Right ventricle myocardium superior (tissue), 1 donor: ENCODE measurements around the gene IL37. TPM values are rescaled to one million over a fixed set of nuclear protein-coding genes. Genes with fewer than 3 reads are reported as not detected.

Source experiments
- ATAC-seq: fragments of 200-7000 bp; cut with Tn5 transposase; one replicate; pipeline ENCODE4 v1.9.1; 2020; ENCODE audit warnings: mild to moderate bottlenecking; ENCODE audit not compliant: poor library complexity
- DNase-seq: peaks from one replicate; pipeline ENCODE4 v3.0.0-alpha.2; 2020
- intact Hi-C: fragments of 100-400 bp; cut with DNase I; formaldehyde crosslinking; loops from one replicate; pipeline ENCODE4 v1.11.2; 2022
- long read RNA-seq: library from polyadenylated mRNA; unstranded; transcript quantifications from one replicate; pipeline ENCODE4 v2.0.0, GENCODE V29; 2021
- total RNA-seq: library from RNA; stranded (reverse); fragmentation: NEBNext Ultra II Directional; extraction: Animal tissue kit (Norgen Biotek cat#: 25700); gene quantifications from one replicate; pipeline ENCODE4 v1.2.1, GENCODE V29; 2021
- donor health status: DM: no; HTN: yes; CAD: no; lungs with severe emphysema.

Gene IL37
- not detected for total RNA-seq
- long read RNA-seq, result 0 reads

GRCh38 chr2:112910865-112911264 lies at the start of gene IL37:
IL37 (plus strand) TSS chr2:112911165; CDS start chr2:112913013, 1,848 bp downstream.
- DNase-seq (no peak), ATAC-seq (no peak)
- intact Hi-C loops, result no loop called here

GRCh38 chr2:112864072-112864471 lies 46.9 kb upstream of the IL37 start:
- intact Hi-C loops, result no loop called here
- ATAC-seq (no peak), DNase-seq (no peak)

GRCh38 chr2:112866128-112866835 lies 44.7 kb upstream of the IL37 start:
- intact Hi-C loops, result no loop called here
- no peak for ATAC-seq
- no peak for DNase-seq

- no peak for ATAC-seq
- no peak for DNase-seq
- intact Hi-C loops, result no loop called here
Observed at GRCh38 chr2:112867701-112868631, 43.0 kb upstream of the IL37 start.

GRCh38 chr2:112869258-112869842 lies 41.6 kb upstream of the IL37 start:
- intact Hi-C loops, result no loop called here
- DNase-seq (peak; percentile 85), ATAC-seq (peak; percentile 71)

GRCh38 chr2:112870841-112871835 lies 39.8 kb upstream of the IL37 start:
- ATAC-seq (no peak), DNase-seq (no peak)
- intact Hi-C loops, result no loop called here

- DNase-seq (no peak), ATAC-seq (no peak)
- intact Hi-C loops, result no loop called here
Observed at GRCh38 chr2:112876257-112876970, 34.6 kb upstream of the IL37 start.

- no peak for ATAC-seq
- no peak for DNase-seq
- intact Hi-C loops, result no loop called here
Observed at GRCh38 chr2:112876971-112877361, 34.0 kb upstream of the IL37 start.

GRCh38 chr2:112877423-112877822 lies 33.5 kb upstream of the IL37 start:
- ATAC-seq (no peak), DNase-seq (no peak)
- intact Hi-C loops, result no loop called here

GRCh38 chr2:112879491-112880041 lies 31.4 kb upstream of the IL37 start:
- intact Hi-C loops, result no loop called here
- ATAC-seq (no peak), DNase-seq (no peak)

GRCh38 chr2:112880091-112880531 lies 30.9 kb upstream of the IL37 start:
- no peak for DNase-seq
- no peak for ATAC-seq
- intact Hi-C loops, result no loop called here

GRCh38 chr2:112880696-112881095 lies 30.3 kb upstream of the IL37 start:
- no peak for ATAC-seq
- intact Hi-C loops, result no loop called here
- no peak for DNase-seq

GRCh38 chr2:112881217-112881985 lies 29.6 kb upstream of the IL37 start:
- no peak for ATAC-seq
- intact Hi-C loops, result no loop called here
- no peak for DNase-seq

GRCh38 chr2:112883669-112884068 lies 27.3 kb upstream of the IL37 start:
- no peak for DNase-seq
- ATAC-seq, result no peak
- intact Hi-C loops, result no loop called here

- intact Hi-C loops, result loop anchor here (5.0 kb wide), 1 partner anchor 133 kb away; no protein-coding TSS in a partner anchor
- DNase-seq (no peak), ATAC-seq (peak; percentile 75)
Observed at GRCh38 chr2:112884869-112885505, 26.0 kb upstream of the IL37 start.

- DNase-seq, result no peak
- intact Hi-C loops, result loop anchor here (5.0 kb wide), 1 partner anchor 133 kb away; no protein-coding TSS in a partner anchor
- ATAC-seq, result no peak
Observed at GRCh38 chr2:112885506-112885902, 25.5 kb upstream of the IL37 start.
